ENCODE data around the gene BPIFB2. TPM values are rescaled to one million over a fixed set of nuclear protein-coding genes. Genes with fewer than 3 reads are reported as not detected.
A peak's percentile ranks its signal among the peaks of the same experiment; 100 is the strongest.

Gene BPIFB2
- total RNA-seq (not detected), polyA plus RNA-seq (not detected)
- long read RNA-seq, donor 1: 0 reads
- long read RNA-seq, donor 2: 0 reads
- long read RNA-seq, donor 3: 0 reads

- Histone ChIP-seq H3K27me3 (no peaks in the 10 kb centered on the region), H3K27ac (no peak within 1 kb of the TSS), H3K4me3 (no peak within 1 kb of the TSS), H3K4me1 (no peaks in the 10 kb centered on the region), H3K9me3 (peaks cover 0 to 8% (median 0%) of the 10 kb centered on the region in 12 donors), H3K36me3 (no peaks in the 10 kb centered on the region)
- intact Hi-C loops (cut with DNase I): no loop called here
- ATAC-seq: no peak
- DNase-seq: peak in 1 of 5 donors; percentile 29
- TF ChIP-seq POLR2A (IDR thresholded peaks at IDR 0.05) (no peak), CTCF (IDR thresholded peaks at IDR 0.05) (no peak)
- 90 to 92% (median 91%) methylated on average over 9 to 11 of the region's 11 CpGs for WGBS, 4 donors
Measured at GRCh38 chr20:33007376-33008335, at the start of gene BPIFB2. Gene BPIFB2, plus strand, starts transcription at chr20:33007704. Its CDS starts 871 bp downstream, at chr20:33008575.

- Histone ChIP-seq H3K27ac (no peak overlapping the region), H3K4me1 (no peaks in the 10 kb centered on the region), H3K4me3 (no peak overlapping the region), H3K27me3 (peaks cover 0 to 5% (median 0%) of the 10 kb centered on the region in 9 donors), H3K9me3 (peaks cover 0 to 40% (median 14%) of the 10 kb centered on the region in 12 donors), H3K36me3 (no peaks in the 10 kb centered on the region)
- DNase-seq (no peak), ATAC-seq (no peak)
- intact Hi-C loops (cut with DNase I): no loop called here
- no peak for TF ChIP-seq POLR2A (IDR thresholded peaks at IDR 0.05)
- TF ChIP-seq CTCF (IDR thresholded peaks at IDR 0.05): no peak
Measured at GRCh38 chr20:32958574-32958973, 48.9 kb upstream of the BPIFB2 start.

- H3K27me3 ChIP-seq: peaks cover 0 to 7% (median 0%) of the 10 kb centered on the region in 9 donors
- no peak overlapping the region for H3K27ac ChIP-seq
- H3K36me3 ChIP-seq: no peaks in the 10 kb centered on the region
- WGBS, 4 donors: 82 to 83% (median 83%) methylated on average over 14 of the region's 14 CpGs
- H3K9me3 ChIP-seq: peaks cover 0 to 34% (median 14%) of the 10 kb centered on the region in 12 donors
- TF ChIP-seq POLR2A (IDR thresholded peaks at IDR 0.05): no peak
- no peak for TF ChIP-seq CTCF (IDR thresholded peaks at IDR 0.05)
- intact Hi-C loops (cut with DNase I): no loop called here
- H3K4me1 ChIP-seq: no peaks in the 10 kb centered on the region
- DNase-seq: no peak
- no peak for ATAC-seq
- no peak overlapping the region for H3K4me3 ChIP-seq
Measured at GRCh38 chr20:32959351-32960221, 47.9 kb upstream of the BPIFB2 start.

- H3K4me3 ChIP-seq: no peak overlapping the region
- ATAC-seq (no peak), DNase-seq (no peak)
- H3K36me3 ChIP-seq: no peaks in the 10 kb centered on the region
- intact Hi-C loops (cut with DNase I): no loop called here
- TF ChIP-seq POLR2A (IDR thresholded peaks at IDR 0.05) (no peak), CTCF (IDR thresholded peaks at IDR 0.05) (no peak)
- peaks cover 0 to 28% (median 14%) of the 10 kb centered on the region in 12 donors for H3K9me3 ChIP-seq
- H3K4me1 ChIP-seq: peaks cover 0 to 1% (median 0%) of the 10 kb centered on the region in 12 donors
- no peak overlapping the region for H3K27ac ChIP-seq
- H3K27me3 ChIP-seq: peaks cover 0 to 7% (median 0%) of the 10 kb centered on the region in 9 donors
Measured at GRCh38 chr20:32960222-32960518, 47.3 kb upstream of the BPIFB2 start.

All from heart left ventricle (tissue), 16 donors.